Muscle of leg (tissue), 16 donors: Measurements from ENCODE around the gene ETS2. TPM values are rescaled to one million over a fixed set of nuclear protein-coding genes. Genes with fewer than 3 reads are reported as not detected.

Source experiments
- DNase-seq: peaks from one replicate; pipeline ENCODE4 v3.0.0; 2013
- H3K27ac ChIP-seq: one replicate; pipeline ENCODE4 v1.5.1; 2013; ENCODE audit warnings: mild to moderate bottlenecking, low read length, control low read depth
- H3K27me3 ChIP-seq: one replicate; pipeline ENCODE4 v1.6.1; 2013; ENCODE audit warnings: low read length; ENCODE audit not compliant: control insufficient read depth, insufficient read depth
- H3K36me3 ChIP-seq: one replicate; pipeline ENCODE4 v1.6.1; 2013; ENCODE audit warnings: low read length; ENCODE audit not compliant: control insufficient read depth, insufficient read depth
- H3K4me1 ChIP-seq: one replicate; pipeline ENCODE4 v1.6.1; 2013; ENCODE audit warnings: low read length; ENCODE audit not compliant: control insufficient read depth, insufficient read depth
- H3K4me3 ChIP-seq: one replicate; pipeline ENCODE4 v1.5.1; 2013; ENCODE audit warnings: low read length, control low read depth
- H3K9me3 ChIP-seq: replicated peaks from 2 replicates; pipeline ENCODE4 v1.6.1; 2013; ENCODE audit warnings: low read depth, low read length; ENCODE audit not compliant: control insufficient read depth
- WGBS: methylation state at CpG from one replicate; pipeline ENCODE4 v1.1.5; 2013; ENCODE audit warnings: missing lambda C conversion rate; ENCODE audit not compliant: insufficient coverage; 5-methylcytosine and 5-hydroxymethylcytosine counted together
- long read RNA-seq, 11 donors: transcript quantifications; one replicate each; lab custom pipeline, GENCODE V29; 2026
- polyA plus RNA-seq, 8 donors: library from polyadenylated mRNA; unstranded; fragments of 120-200 nt; gene quantifications; one replicate each; pipeline versions ENCODE4 v1.2.1 to v1.2.3, GENCODE V29; 2013; ENCODE audit warnings: inconsistent platforms in 1 of 8, low replicate concordance in 1 of 8; ENCODE audit not compliant: insufficient read length in 8 of 8, insufficient read depth in 1 of 8
- total RNA-seq: library from RNA; stranded (reverse); fragments of 120-200 nt; gene quantifications from one replicate; pipeline ENCODE4 v1.2.4, GENCODE V29; 2013

The ETS2 gene
- total RNA-seq (19.7 TPM), polyA plus RNA-seq (10 to 100 TPM; 22.8 to 35.4 (median 27.1) TPM)
- long read RNA-seq, donor 1, transcript ETS2-202 (10 exons, 3,766 nt): major isoform, 6 of 6 reads
- long read RNA-seq, donor 1, partial matches to known transcripts: 0 of 6 reads
- long read RNA-seq, donor 1, other reads (novel, unspliced or antisense): 0 of 6 reads
- long read RNA-seq, donor 2, partial matches to known transcripts: 0 of 1 reads
- long read RNA-seq, donor 2, other reads (novel, unspliced or antisense): 0 of 1 reads
- long read RNA-seq, donor 3, transcript ETS2-202 (10 exons, 3,766 nt): major isoform, 8 of 8 reads
- long read RNA-seq, donor 3, partial matches to known transcripts: 0 of 8 reads
- long read RNA-seq, donor 3, other reads (novel, unspliced or antisense): 0 of 8 reads
- long read RNA-seq, donor 4, transcript ETS2-202 (10 exons, 3,766 nt): major isoform, 6 of 6 reads
- long read RNA-seq, donor 4, partial matches to known transcripts: 0 of 6 reads
- long read RNA-seq, donor 4, other reads (novel, unspliced or antisense): 0 of 6 reads
- long read RNA-seq, donor 5, transcript ETS2-202 (10 exons, 3,766 nt): major isoform, 16 of 16 reads
- long read RNA-seq, donor 5, partial matches to known transcripts: 0 of 16 reads
- long read RNA-seq, donor 5, other reads (novel, unspliced or antisense): 0 of 16 reads
- long read RNA-seq, donor 6, transcript ETS2-202 (10 exons, 3,766 nt): major isoform, 13 of 13 reads
- long read RNA-seq, donor 6, partial matches to known transcripts: 0 of 13 reads
- long read RNA-seq, donor 6, other reads (novel, unspliced or antisense): 0 of 13 reads
- long read RNA-seq, donor 7, transcript ETS2-202 (10 exons, 3,766 nt): major isoform, 6 of 12 reads
- long read RNA-seq, donor 7, partial matches to known transcripts: 6 of 12 reads
- long read RNA-seq, donor 7, other reads (novel, unspliced or antisense): 0 of 12 reads
- long read RNA-seq, donor 8, partial matches to known transcripts: 10 of 14 reads
- long read RNA-seq, donor 8, other reads (novel, unspliced or antisense): 0 of 14 reads
- long read RNA-seq, donor 9, partial matches to known transcripts: 0 of 3 reads
- long read RNA-seq, donor 9, other reads (novel, unspliced or antisense): 0 of 3 reads
- long read RNA-seq, donor 10, transcript ETS2-202 (10 exons, 3,766 nt): major isoform, 8 of 23 reads
- long read RNA-seq, donor 10, partial matches to known transcripts: 15 of 23 reads
- long read RNA-seq, donor 10, other reads (novel, unspliced or antisense): 0 of 23 reads
- long read RNA-seq, donor 11, transcript ETS2-202 (10 exons, 3,766 nt): major isoform, 6 of 6 reads
- long read RNA-seq, donor 11, partial matches to known transcripts: 0 of 6 reads
- long read RNA-seq, donor 11, other reads (novel, unspliced or antisense): 0 of 6 reads

DNA sequence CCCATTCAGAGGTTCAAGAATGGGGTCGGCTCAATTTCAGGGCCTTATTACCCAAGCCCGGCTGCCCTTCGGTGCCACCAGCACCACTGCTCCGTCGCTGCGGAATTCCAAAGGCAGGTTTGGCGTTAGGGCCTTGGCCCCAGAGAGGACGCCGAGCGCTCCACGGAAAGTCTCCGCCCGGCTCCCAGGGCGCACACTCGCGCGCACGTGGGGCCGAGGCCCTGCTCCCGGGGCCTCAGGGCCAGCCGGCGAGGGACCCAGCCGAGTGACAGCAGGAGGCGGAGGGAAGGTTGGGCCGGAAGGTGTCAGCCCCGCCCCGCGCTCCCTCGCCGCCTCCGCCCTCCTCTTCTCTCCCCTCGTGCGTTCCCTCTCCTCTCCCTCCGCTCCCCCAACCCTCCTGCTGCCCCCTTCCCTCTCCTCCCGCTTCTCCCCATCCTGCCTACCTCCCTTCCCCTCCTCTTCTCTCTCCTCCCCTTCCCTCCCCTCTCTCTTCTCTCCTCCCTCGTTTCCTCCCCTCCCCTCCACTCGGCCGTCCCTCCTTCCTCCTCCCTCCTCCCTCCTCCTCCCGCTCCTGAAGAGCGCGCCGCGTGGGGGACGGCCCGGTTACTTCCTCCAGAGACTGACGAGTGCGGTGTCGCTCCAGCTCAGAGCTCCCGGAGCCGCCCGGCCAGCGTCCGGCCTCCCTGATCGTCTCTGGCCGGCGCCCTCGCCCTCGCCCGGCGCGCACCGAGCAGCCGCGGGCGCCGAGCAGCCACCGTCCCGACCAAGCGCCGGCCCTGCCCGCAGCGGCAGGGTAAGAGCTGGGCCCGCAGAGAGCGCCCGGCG, at the start of gene ETS2:
Gene ETS2 (plus strand): TSS at position 602 of the 825 bp plus-strand sequence. CDS start 4,106 bp downstream, outside the sequence.
- Histone ChIP-seq H3K9me3 (no peaks in the 10 kb centered on the region), H3K4me1 (peaks cover 11% of the 10 kb centered on the region), H3K27ac (peak within 1 kb of the TSS; percentile 83), H3K36me3 (peaks cover 3% of the 10 kb centered on the region), H3K27me3 (no peaks in the 10 kb centered on the region), H3K4me3 (peak within 1 kb of the TSS; percentile 75)
- peak; percentile 97 for DNase-seq
- WGBS: under 1% methylated on average over 76 of the region's 76 CpGs

GRCh38 chr21:38756746-38757145, 49.0 kb upstream of the ETS2 start:
- Histone ChIP-seq H3K36me3 (no peaks in the 10 kb centered on the region), H3K9me3 (no peaks in the 10 kb centered on the region), H3K4me1 (peaks cover 28% of the 10 kb centered on the region), H3K4me3 (no peak overlapping the region), H3K27me3 (no peaks in the 10 kb centered on the region), H3K27ac (no peak overlapping the region)
- no peak for DNase-seq
- WGBS: no CpG with 5 or more reads among the region's 3 CpGs

DNA sequence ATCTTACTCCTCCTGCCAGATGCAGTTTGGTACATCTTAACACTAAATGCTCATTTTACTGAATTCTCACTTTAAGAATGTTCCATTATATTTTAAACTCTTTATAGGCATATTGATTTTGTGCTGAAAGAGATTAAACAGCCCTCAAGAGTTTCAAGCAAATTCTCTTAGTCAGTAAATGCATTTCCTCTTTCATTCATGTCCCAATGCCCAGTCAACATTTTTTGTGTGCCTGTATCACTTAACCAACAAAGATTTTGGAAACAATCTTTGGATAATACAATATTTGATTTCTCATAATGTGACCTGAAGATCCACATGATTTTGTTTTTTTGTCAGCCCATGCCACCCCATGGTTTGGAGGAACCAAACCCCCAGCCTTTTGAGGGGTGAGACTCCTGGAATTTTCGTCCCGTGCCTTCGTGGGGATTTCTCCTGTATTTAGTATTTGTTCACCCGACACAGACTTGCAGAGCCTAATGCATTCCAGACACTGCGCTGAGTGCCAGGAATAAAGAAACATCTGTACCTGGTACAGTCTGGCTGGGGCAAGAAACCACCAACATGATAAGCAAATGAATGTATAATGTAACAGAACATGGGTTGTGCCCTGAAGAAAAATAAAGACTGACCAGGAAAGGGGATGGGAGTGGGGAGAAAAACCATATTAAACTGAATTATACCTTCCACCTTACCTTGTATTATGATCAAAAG, 47.1 kb upstream of the ETS2 start:
- no peak overlapping the region for H3K4me3 ChIP-seq
- WGBS: 49% methylated on average over 3 of the region's 5 CpGs
- H3K36me3 ChIP-seq: no peaks in the 10 kb centered on the region
- no peaks in the 10 kb centered on the region for H3K9me3 ChIP-seq
- H3K27me3 ChIP-seq: no peaks in the 10 kb centered on the region
- H3K27ac ChIP-seq: no peak overlapping the region
- peak; percentile 42 for DNase-seq
- peaks cover 17% of the 10 kb centered on the region for H3K4me1 ChIP-seq

GRCh38 chr21:38759413-38759812, 46.3 kb upstream of the ETS2 start:
- peaks cover 17% of the 10 kb centered on the region for H3K4me1 ChIP-seq
- no peak overlapping the region for H3K4me3 ChIP-seq
- H3K27me3 ChIP-seq: no peaks in the 10 kb centered on the region
- no peak for DNase-seq
- no peak overlapping the region for H3K27ac ChIP-seq
- H3K9me3 ChIP-seq: no peaks in the 10 kb centered on the region
- WGBS: 61% methylated on average over 4 of the region's 6 CpGs
- H3K36me3 ChIP-seq: no peaks in the 10 kb centered on the region

DNA sequence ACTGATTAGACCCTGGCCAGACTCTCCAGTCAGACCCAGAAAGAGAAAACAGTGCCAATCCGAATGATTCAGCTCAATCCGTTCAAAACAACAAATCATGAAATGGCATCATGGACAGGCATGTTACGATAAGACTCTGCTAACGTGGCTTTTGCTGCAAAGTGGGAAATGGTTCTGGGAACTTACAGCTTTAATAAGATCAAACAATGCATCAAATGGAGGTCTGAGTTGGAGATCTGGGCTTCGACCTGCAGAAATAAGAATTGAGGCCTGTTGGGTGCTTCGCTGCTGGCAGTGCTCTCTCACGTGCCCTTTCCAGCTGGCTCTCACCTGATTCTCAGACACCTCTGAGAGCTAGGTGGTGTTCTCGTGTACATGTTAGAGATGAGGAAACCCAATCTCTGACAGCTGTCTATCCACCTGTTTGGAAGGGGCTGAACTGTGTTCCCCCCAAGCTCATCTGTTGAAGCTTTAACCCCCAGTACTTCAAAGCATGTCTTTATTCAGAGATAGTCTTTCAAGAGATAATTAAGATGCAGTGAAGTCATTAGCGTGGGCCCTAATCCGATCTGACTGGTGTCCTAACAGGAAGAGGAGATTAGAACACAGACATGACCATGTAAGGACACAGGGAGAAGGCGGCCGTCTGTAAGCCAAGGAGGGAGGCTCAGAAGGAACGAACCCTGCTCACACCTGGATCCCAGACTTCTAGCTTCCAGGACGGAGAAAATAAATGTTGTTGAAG, 45.5 kb upstream of the ETS2 start:
- no peaks in the 10 kb centered on the region for H3K9me3 ChIP-seq
- no peaks in the 10 kb centered on the region for H3K36me3 ChIP-seq
- H3K27me3 ChIP-seq: no peaks in the 10 kb centered on the region
- 70% methylated on average over 6 of the region's 14 CpGs for whole genome bisulfite sequencing
- no peak overlapping the region for H3K27ac ChIP-seq
- no peak for DNase-seq
- peaks cover 17% of the 10 kb centered on the region for H3K4me1 ChIP-seq
- H3K4me3 ChIP-seq: no peak overlapping the region

- H3K27ac ChIP-seq: no peak overlapping the region
- H3K4me3 ChIP-seq: no peak overlapping the region
- 78% methylated on average over 3 of the region's 7 CpGs for WGBS
- no peak for DNase-seq
- H3K9me3 ChIP-seq: no peaks in the 10 kb centered on the region
- no peaks in the 10 kb centered on the region for H3K27me3 ChIP-seq
- no peaks in the 10 kb centered on the region for H3K36me3 ChIP-seq
- H3K4me1 ChIP-seq: peaks cover 13% of the 10 kb centered on the region
Observed at GRCh38 chr21:38760762-38761155, 45.0 kb upstream of the ETS2 start.

DNA sequence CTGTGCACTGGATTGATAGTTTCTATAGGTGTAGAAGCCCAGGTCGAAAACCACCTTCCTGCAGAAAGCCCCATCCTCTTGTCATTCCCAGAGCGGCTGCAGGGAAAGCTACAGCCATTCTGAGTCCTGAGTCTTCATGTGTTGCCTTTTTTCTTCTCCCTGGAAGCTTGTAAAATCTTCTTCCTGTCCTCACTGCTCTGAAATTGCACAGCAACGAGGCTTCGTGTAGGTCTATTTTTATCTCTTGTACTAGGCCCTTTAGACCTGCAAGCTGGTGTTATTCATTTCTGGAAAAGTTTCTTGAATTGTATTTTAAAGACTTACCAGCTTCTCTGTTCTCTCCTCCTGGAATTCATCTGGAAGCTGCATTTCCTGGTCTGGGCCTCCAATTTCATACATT, 44.2 kb upstream of the ETS2 start:
- Histone ChIP-seq H3K4me1 (peaks cover 13% of the 10 kb centered on the region), H3K9me3 (peaks cover 5% of the 10 kb centered on the region), H3K27me3 (no peaks in the 10 kb centered on the region), H3K36me3 (no peaks in the 10 kb centered on the region), H3K27ac (peak overlapping the region; percentile 55), H3K4me3 (no peak overlapping the region)
- DNase-seq: no peak
- 25% methylated on average over 2 of the region's 4 CpGs for WGBS

DNA sequence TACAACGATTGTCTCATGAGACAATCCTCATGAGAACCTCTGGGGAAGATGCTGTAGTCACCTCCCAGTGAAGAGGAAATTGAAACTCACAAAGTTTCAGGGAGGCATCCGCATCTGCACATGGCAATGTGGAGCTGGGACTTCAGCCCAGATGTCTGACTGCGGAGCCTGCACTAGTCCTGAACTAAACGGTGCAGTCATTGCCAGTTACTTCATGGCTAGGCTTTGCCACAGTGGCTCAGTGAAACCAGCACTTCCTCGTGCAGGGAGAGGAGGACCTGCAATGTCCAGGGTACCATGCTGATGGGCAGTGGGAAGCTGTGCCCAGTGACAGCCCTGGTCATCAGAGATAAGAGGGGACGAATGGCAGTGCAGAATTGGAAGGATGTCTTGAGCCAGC, 40.7 kb upstream of the ETS2 start:
- Histone ChIP-seq H3K27ac (no peak overlapping the region), H3K4me3 (no peak overlapping the region), H3K4me1 (peaks cover 12% of the 10 kb centered on the region), H3K27me3 (no peaks in the 10 kb centered on the region), H3K9me3 (peaks cover 5% of the 10 kb centered on the region), H3K36me3 (no peaks in the 10 kb centered on the region)
- DNase-seq: no peak
- WGBS: 63% methylated on average over 6 of the region's 6 CpGs
